Posterior cingulate gyrus (tissue), 11 donors: ENCODE results near the gene RPS6KL1.

ENCODE experiments used
- DNase-seq, 10 donors: peaks; one replicate each; pipeline versions ENCODE4 v3.0.0 to v3.0.0-alpha.2; 2020 to 2021; ENCODE audit warnings: mixed read lengths in 3 of 10
- intact Hi-C: fragments of 100-400 bp; cut with DNase I; formaldehyde crosslinking; loops from one replicate; pipeline ENCODE4 v1.15.1; 2023

Gene RPS6KL1

GRCh38 chr14:74917178-74917543 lies 5.9 kb downstream of the RPS6KL1 start:
- intact Hi-C loops = no loop called here
- DNase-seq = no peak

DNA sequence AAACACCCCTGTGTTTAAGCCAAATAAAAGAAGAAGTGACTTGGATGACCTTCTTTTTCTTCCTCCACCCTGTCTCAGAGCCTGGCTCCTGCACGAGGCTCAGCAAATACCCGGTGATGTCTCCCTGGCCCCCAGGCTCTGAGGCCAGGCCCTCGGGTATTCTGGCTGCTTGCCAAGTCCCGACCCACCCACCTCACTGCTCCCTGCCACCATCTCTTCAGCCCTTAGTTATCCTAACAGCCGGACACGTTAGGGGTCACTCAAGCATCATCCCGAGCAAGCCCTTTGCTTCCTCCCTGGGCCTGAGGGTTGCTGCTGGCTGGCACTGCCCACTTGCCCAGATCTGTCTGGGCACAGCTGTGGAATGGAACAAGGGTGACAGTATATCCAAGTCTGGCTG lies 7.2 kb downstream of the RPS6KL1 start:
- intact Hi-C loops = loop anchor here (2.0 kb wide), 1 partner anchor 173 kb away; no protein-coding TSS in a partner anchor
- DNase-seq = peak in 1 of 10 donors; percentile 67

- intact Hi-C loops = loop anchor here (2.0 kb wide), 1 partner anchor 173 kb away; no protein-coding TSS in a partner anchor
- DNase-seq = no peak
Measured at GRCh38 chr14:74915426-74915825, 7.6 kb downstream of the RPS6KL1 start.

- DNase-seq = peak in 8 of 10 donors; percentile 51 to 95 (median 64)
- intact Hi-C loops = loop anchor here (2.0 kb wide), 1 partner anchor 175 kb away; no protein-coding TSS in a partner anchor
Measured at GRCh38 chr14:74913986-74914573, 9.0 kb downstream of the RPS6KL1 start.

- intact Hi-C loops = no loop called here
- DNase-seq = no peak
Measured at GRCh38 chr14:74913393-74913910, 9.6 kb downstream of the RPS6KL1 start.

- intact Hi-C loops = no loop called here
- peak in 1 of 10 donors; percentile 72 for DNase-seq
Measured at GRCh38 chr14:74912801-74913200, 10.3 kb downstream of the RPS6KL1 start.

GRCh38 chr14:74912111-74912510 lies 10.9 kb downstream of the RPS6KL1 start:
- intact Hi-C loops = no loop called here
- peak in 1 of 10 donors; percentile 58 for DNase-seq

DNA sequence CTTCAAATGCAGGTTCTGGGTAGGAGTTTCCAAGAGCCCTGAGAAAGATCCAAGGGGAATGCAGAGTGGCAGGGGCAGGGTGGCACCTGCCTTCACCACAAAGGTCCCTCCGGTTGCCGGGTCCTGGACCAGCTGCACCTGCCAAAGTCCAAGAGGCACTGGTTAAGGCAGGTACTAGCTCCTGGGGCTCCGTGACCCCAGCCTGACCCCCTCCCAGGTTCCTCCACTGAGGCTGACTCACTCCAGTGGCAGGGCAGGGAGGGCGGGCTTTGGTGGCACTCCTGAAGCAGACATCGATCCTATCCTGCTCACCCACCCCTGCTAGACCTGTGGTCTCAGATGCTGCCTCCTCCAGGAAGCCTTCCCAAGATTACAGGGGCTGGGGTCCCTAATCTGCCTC lies 11.4 kb downstream of the RPS6KL1 start:
- intact Hi-C loops = no loop called here
- DNase-seq = peak in 1 of 10 donors; percentile 59

DNA sequence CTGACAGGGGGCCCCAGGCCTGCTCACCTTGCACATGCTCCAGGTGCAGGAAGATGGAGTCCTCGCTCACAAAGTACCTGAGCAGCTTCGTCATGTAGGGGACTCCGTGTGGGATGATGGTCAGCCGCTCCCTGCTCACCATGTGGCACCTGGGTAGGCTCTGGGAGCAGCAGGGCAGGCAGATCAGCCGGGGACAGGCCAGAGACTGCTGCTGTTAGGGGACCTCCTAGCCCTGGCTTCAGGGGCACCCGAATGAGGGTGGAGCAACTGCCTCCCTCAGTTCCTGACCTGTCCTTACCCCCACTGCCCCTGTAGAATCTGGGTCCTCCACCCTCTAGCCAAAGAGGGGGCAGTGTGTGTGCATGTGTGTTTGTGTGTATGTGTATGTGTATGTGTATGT lies 11.8 kb downstream of the RPS6KL1 start:
- intact Hi-C loops = no loop called here
- peak in 1 of 10 donors; percentile 68 for DNase-seq

GRCh38 chr14:74910556-74910955 lies 12.5 kb downstream of the RPS6KL1 start:
- intact Hi-C loops = no loop called here
- DNase-seq = peak in 1 of 10 donors; percentile 62

DNA sequence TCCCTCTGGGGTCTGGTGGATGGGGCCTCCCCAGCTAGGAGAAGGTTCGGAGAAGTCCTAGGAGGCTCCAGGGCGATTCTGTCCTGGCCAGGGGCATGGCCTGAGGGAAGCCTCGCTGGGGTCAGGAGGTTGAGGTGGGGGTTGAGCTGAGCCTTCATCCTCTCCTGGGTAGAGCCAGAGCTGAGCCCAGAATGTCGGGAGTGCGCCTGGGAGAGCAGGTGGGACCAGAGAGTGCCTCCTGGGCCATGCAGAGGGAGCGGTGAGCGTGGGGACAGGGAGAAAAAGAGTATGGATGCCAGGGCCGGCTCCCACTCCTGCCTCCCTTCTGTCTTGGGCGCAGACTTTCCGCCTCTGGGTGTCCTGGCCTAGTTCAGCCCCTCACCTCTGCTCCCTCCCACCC lies 13.1 kb downstream of the RPS6KL1 start:
- intact Hi-C loops = no loop called here
- peak in 1 of 10 donors; percentile 52 for DNase-seq

DNA sequence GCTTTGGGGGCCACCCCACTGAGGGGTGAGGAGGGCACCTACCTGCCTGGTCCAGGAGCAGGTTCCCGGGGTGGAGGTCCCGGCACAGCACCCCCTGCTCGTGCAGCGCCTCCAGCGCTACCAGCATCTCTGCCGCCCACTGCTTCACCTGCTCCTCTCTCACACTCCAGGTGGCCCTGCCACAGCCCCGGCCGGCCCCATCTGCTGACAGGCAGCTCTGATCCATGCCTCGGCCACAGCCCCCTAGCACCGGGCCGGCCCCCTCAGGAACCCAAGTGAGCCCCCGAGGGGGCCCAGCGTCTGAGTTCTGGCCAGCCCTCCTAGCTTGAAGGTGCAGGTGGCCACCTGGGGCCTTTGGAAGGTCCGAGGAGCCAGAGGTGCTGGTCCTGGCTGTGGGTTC lies 13.6 kb downstream of the RPS6KL1 start:
- intact Hi-C loops = no loop called here
- DNase-seq = peak in 1 of 10 donors; percentile 81

DNA sequence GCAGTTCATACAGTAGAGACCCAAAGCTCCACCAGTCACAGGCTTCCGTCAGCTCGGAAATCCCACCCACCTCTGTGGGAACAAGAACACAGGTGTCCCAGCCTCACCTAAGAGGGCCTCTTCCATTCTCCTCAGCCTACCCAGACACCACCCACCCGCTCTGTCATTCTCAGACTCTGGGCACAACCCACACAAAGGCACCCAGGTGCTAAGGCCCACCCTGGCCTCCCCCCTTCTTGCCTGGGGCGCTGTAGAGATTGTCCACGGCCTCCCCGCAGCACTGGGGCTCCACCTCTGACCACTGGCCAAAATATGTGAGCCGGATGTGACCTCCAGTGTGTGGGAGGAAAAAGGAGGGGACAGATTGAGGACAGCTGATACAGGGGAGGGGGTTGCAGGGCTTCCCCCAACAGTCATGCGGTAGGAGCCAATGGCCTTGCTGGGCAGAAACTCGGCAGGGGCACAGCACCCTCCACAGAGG lies 14.2 kb downstream of the RPS6KL1 start:
- DNase-seq = peak in 1 of 10 donors; percentile 28
- intact Hi-C loops = no loop called here

DNA sequence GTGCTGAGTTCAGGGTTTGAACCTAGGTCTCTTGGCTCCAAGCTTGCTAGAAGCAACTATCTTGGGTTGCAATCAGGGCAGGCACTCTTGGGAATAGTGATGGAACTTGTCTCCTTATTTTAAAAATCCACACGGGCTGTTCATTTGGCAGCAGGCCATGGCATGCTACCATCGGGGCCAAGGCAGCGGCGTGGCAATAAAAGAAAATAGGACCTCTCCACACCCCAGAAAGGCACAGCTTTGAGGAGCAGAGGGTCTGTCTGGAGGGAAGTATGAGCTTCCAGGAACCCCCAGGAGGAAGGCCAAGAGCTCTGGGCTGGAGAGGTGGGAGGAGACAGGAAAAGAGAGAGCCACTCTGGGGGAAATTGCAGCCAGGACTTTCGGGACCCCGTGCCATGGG lies 15.3 kb downstream of the RPS6KL1 start:
- DNase-seq = peak in 1 of 10 donors; percentile 87
- intact Hi-C loops = no loop called here

- DNase-seq = peak in 1 of 10 donors; percentile 76
- intact Hi-C loops = no loop called here
Measured at GRCh38 chr14:74906925-74907521, 16.0 kb downstream of the RPS6KL1 start.

DNA sequence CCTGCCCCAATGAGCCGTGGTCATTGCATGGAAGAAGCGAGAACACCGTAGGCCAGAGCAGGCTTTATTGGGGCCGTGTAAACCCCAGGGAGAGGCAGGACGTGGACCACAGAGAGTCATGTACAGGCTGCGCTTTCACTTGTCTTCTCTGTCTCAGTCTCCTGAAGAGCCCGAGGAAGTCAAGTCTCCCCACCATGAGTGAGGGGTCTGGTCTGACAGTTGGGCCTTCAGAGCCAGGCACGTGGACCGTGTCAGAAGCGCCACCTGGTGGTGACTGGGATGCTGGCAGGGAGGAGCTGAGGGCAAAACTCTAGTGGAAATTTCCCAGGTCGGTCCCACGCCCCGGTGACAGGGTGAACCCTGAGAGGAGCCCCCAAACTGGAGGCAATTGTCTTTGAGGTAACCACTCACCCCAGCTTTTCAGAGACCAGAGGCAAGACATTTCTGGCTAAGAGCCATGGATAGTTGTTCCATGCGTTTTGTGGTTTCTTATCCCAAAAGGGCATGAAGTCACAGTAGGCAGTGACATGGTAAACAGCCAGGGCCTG lies 17.4 kb downstream of the RPS6KL1 start:
- intact Hi-C loops = loop anchor here (1.0 kb wide), 1 partner anchor 43 kb away; no protein-coding TSS in a partner anchor
- DNase-seq = peak in 9 of 10 donors; percentile 53 to 95 (median 78)

DNA sequence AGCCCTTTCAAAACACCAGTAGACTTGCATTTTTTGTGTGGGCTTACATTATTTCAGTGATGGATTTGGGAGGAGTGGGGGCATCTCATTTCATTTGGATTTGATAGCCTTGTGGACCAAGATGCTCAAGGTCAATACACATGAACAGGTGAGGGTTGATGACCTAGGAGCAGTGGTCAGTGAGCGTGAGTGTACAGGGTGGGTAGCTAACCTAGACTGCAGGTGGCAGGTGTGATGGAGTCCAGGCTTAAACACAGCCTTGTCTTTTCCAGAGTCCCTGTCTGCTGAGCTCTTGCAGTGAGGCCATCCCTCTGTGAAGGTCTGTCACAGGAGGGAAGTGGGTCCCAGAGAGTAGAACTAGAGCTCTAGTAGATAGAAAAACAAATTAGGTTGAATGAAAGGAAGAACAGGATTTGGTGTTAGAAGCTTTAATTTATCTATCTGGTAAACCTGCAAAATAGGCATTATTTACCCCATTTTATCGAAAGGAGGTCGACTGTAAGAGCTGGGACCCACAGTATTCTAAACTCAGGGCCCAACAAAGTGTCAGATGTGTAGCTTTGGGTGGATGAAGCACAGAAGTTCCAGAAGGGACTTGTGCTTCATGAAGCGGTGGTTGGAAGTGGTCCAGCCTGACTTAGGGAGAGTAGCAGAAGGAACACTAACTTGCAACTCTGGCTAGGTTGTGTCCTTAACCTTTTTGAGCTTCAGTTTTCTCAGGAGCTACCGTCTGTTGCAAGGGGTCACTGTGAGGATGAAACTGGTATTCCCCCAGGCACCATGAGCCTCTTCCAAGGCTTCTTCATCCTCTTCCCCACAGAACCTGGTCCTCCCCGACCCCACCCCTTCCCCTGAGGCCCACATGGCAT lies 18.2 kb downstream of the RPS6KL1 start:
- intact Hi-C loops = loop anchor here (1.0 kb wide), 1 partner anchor 43 kb away; no protein-coding TSS in a partner anchor
- DNase-seq = peak in 1 of 10 donors; percentile 29

DNA sequence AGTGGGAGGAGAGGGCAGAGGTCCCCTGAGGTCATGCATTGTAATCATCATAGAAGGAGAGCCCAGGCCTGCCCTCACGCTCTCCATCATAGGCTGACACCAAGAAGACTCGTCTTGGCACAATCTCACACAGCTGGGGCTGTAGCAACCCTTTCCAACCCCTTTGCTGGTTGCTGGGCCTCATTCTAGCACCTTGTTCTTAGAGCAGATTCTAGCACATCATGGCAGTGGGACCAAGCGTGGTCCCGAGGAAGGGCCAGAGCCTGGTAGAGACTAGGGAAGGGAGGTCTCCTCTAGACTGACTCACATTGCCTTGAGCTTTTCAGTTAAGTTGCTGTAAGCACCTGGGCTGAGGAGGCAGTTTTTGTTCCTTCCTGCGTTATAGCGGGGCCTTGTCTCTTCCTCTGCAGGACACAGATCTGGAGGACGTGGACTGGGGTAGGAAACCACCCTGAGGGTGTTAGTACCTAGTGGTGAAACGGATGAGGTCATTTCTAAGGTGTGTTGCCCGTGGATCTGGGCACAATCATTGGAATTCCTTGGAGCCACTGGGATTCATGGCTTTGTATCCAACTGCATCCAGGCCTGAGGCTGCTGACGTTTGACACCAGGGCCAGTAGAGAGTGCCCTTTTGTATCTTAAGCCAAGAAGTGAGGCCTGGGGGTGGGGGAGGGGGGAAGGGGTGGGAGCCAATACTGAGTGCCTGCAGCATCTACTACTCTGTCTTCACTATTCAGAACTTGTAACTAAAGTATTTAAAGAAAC lies 19.9 kb downstream of the RPS6KL1 start:
- intact Hi-C loops = no loop called here
- DNase-seq = peak in 1 of 10 donors; percentile 72

GRCh38 chr14:74898694-74899093 lies 24.4 kb downstream of the RPS6KL1 start:
- intact Hi-C loops = no loop called here

GRCh38 chr14:74898083-74898482 lies 25.0 kb downstream of the RPS6KL1 start:
- intact Hi-C loops = no loop called here
- no peak for DNase-seq

More at GRCh38 chr14:74898694-74899093, 24.4 kb downstream of the RPS6KL1 start:
- DNase-seq = peak in 1 of 10 donors; percentile 33
